Measurements from ENCODE around the gene CFAP46.

Gene CFAP46

GRCh38 chr10:132921086-132921485 is 21.3 kb downstream of the CFAP46 start:
- TF ChIP-seq, protein P1, sequence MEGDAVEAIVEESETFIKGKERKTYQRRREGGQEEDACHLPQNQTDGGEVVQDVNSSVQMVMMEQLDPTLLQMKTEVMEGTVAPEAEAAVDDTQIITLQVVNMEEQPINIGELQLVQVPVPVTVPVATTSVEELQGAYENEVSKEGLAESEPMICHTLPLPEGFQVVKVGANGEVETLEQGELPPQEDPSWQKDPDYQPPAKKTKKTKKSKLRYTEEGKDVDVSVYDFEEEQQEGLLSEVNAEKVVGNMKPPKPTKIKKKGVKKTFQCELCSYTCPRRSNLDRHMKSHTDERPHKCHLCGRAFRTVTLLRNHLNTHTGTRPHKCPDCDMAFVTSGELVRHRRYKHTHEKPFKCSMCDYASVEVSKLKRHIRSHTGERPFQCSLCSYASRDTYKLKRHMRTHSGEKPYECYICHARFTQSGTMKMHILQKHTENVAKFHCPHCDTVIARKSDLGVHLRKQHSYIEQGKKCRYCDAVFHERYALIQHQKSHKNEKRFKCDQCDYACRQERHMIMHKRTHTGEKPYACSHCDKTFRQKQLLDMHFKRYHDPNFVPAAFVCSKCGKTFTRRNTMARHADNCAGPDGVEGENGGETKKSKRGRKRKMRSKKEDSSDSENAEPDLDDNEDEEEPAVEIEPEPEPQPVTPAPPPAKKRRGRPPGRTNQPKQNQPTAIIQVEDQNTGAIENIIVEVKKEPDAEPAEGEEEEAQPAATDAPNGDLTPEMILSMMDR (conservative IDR thresholded peaks at IDR 0.05; ENCODE audit: control insufficient read depth, insufficient read depth, low read depth, low read length) = no peak
- DNase-seq (ENCODE audit: low read depth) = no peak

DNA sequence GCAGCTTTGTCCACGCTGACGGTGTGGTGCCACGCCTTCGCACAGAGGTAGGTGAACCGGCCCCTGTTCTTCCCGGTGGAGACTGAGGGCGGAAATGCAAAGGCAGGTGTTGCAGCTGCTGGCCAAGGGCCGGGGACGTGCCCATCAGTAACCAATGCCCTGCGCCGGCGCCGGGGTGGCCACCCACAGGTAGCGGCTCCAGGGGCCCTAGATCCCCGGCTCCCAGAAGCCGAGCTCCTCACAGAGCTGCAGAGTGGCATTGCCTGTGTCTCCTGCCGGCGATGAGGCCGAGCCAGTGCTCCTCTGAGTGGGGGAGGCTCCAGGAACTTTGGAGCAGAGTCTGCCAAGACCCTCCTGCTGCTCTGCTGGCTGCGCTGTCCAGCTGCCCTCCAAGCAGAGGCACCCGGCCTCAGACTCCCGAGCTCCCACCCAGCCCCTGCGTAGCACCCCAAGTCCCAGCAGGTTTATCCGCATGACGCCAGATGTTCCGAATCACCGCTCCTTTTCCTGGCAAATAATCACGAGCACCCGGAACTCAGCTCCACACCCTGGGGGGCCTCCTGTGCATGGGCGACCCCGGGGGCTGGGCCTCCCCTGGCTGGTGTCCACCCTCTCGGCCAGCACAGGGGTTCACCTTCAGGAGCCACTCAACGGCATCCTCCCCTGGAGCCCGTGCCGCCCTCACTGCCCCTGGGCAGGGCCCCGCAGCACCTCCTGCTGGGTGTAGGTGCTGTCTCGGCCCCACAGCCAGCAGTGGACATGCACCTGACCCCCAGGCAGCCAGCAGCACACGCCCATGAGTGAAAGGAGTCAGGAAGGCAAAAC is 22.1 kb downstream of the CFAP46 start:
- no peak overlapping the region for H3K4me3 ChIP-seq (ENCODE audit: control insufficient read depth, low read depth, low read length)
- TF ChIP-seq, protein P1 (conservative IDR thresholded peaks at IDR 0.05; ENCODE audit: control insufficient read depth, insufficient read depth, low read depth, low read length) = no peak
- DNase-seq (ENCODE audit: low read depth) = no peak

More at GRCh38 chr10:132921086-132921485, 21.3 kb downstream of the CFAP46 start:
- no peak overlapping the region for H3K4me3 ChIP-seq (ENCODE audit: control insufficient read depth, low read depth, low read length)

GRCh38 chr10:132919374-132920100 is 22.8 kb downstream of the CFAP46 start:
- DNase-seq (ENCODE audit: low read depth) = no peak
- TF ChIP-seq, protein P1 (conservative IDR thresholded peaks at IDR 0.05; ENCODE audit: control insufficient read depth, insufficient read depth, low read depth, low read length) = no peak
- no peak overlapping the region for H3K4me3 ChIP-seq (ENCODE audit: control insufficient read depth, low read depth, low read length)

- TF ChIP-seq, protein P1 (conservative IDR thresholded peaks at IDR 0.05; ENCODE audit: control insufficient read depth, insufficient read depth, low read depth, low read length) = no peak
- no peak overlapping the region for H3K4me3 ChIP-seq (ENCODE audit: control insufficient read depth, low read depth, low read length)
- no peak for DNase-seq (ENCODE audit: low read depth)
Measured at GRCh38 chr10:132918617-132919373, 23.6 kb downstream of the CFAP46 start.

- TF ChIP-seq, protein P1 (conservative IDR thresholded peaks at IDR 0.05; ENCODE audit: control insufficient read depth, insufficient read depth, low read depth, low read length) = no peak
- DNase-seq (ENCODE audit: low read depth) = no peak
- H3K4me3 ChIP-seq (ENCODE audit: control insufficient read depth, low read depth, low read length) = no peak overlapping the region
Measured at GRCh38 chr10:132918264-132918616, 24.1 kb downstream of the CFAP46 start.

DNA sequence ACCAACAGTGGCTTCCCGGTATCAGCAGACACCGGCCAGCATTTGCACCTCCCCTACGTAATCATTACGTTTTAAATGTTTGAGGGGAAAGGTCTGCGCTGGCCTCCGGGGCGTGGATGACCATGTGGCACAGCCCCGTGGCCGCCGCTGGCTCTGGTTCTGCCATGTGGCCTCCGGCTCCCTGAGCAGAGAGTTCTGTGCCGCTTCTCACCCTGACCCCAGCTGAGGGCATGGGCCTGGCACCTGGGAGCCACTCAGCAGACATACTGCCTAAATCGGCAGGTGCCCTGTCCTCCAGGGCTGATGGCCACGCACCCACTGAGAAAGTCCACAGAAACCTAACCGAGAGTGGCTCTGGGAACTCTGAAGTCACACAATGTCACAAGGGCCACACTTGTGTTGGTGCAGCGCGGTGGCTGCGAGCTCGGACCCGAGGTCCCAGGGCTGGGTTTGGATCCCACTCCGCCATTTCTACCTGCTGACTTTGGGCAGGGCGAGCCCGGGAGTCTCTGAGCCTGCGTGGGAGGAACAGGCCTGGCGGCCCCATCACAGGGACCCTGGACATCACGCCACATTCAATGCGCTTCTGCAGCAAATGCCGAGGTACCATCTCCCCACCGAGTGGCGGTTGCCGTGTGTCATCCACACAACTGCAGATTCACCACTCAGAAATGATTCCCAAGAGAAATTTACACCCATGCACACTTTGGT is 25.3 kb downstream of the CFAP46 start:
- H3K4me3 ChIP-seq (ENCODE audit: control insufficient read depth, low read depth, low read length) = no peak overlapping the region
- DNase-seq (ENCODE audit: low read depth) = no peak
- TF ChIP-seq, protein P1 (conservative IDR thresholded peaks at IDR 0.05; ENCODE audit: control insufficient read depth, insufficient read depth, low read depth, low read length) = no peak
